ENCODE data around the gene TMEM270. TPM values are rescaled to one million over a fixed set of nuclear protein-coding genes. Genes with fewer than 3 reads are reported as not detected.
A peak's percentile ranks its signal among the peaks of the same experiment; 100 is the strongest.

Gene TMEM270
- polyA plus RNA-seq, 2 of the 4 experiments (the other 2 are of a cell fraction): not detected

- peak; percentile 81 for TF ChIP-seq CTCF (IDR thresholded peaks at IDR 0.05)
- TF ChIP-seq RAD21 (conservative IDR thresholded peaks at IDR 0.05 in 1 of 2, IDR thresholded peaks at IDR 0.05 in 1 of 2): peak; percentile 88 to 91
- peak; percentile 78 for TF ChIP-seq SMC3 (IDR thresholded peaks at IDR 0.05)
- TF ChIP-seq BHLHE40 (IDR thresholded peaks at IDR 0.05; ENCODE audit: low read depth, low read length): no peak
- Histone ChIP-seq H3K4me3 (no peak overlapping the region), H3K4me2 (no peak overlapping the region), H3K9me3 (no peaks in the 10 kb centered on the region), H3K27ac (no peak overlapping the region), H3K4me1 (peaks cover 10% of the 10 kb centered on the region; the same call in 2 of the 3 replicates)
- POLR2A ChIA-PET: interaction anchor here (0.5 kb wide), 1 partner anchor 344 kb away, joined by 6 read pairs; the partner anchor contains the start of gene LAT2
- CTCF ChIA-PET: interaction anchor here (0.5 to 6.4 kb wide), 42 partner anchors 9 to 535 kb away, joined by 3 to 94 read pairs (median 4); partner anchors contain the start of gene ELN
- FAIRE-seq (no peak), ATAC-seq (peak; percentile 76 to 86; a peak in 4 of 6 replicates), DNase-seq (ENCODE audit: low read depth in 1 of 2, low spot score in 1 of 2) (peak; percentile 58 to 63)
- WGBS (ENCODE audit: missing lambda C conversion rate): 43% methylated on average over 6 of the region's 6 CpGs
These were observed 4.9 kb downstream of the TMEM270 start for GRCh38 chr7:73865738-73866445.

- POLR2A ChIA-PET: interaction anchor here (0.5 kb wide), 1 partner anchor 343 kb away, joined by 6 read pairs; the partner anchor contains the start of gene LAT2
- FAIRE-seq (no peak), ATAC-seq (no peak), DNase-seq (ENCODE audit: low read depth in 1 of 2, low spot score in 1 of 2) (no peak)
- TF ChIP-seq TFCP2L1 (CRISPR knock-in tag; IDR thresholded peaks at IDR 0.05): no peak
- TF ChIP-seq ELK1 (IDR thresholded peaks at IDR 0.05; ENCODE audit: low read depth, low read length): no peak
- TF ChIP-seq JUN (IDR thresholded peaks at IDR 0.05): no peak
- no peak for TF ChIP-seq ZC3H11A (IDR thresholded peaks at IDR 0.05)
- no peak; the same call in 2 of the 3 replicates for TF ChIP-seq CTCF (IDR thresholded peaks at IDR 0.05)
- TF ChIP-seq SREBF2 (IDR thresholded peaks at IDR 0.05): no peak
- no peak for TF ChIP-seq ESRRA (IDR thresholded peaks at IDR 0.05; ENCODE audit: borderline replicate concordance, low read length)
- TF ChIP-seq HOXB13 (CRISPR knock-in tag; IDR thresholded peaks at IDR 0.05; ENCODE audit: low read depth): no peak
- no peak for TF ChIP-seq CHD4 (IDR thresholded peaks at IDR 0.05; ENCODE audit: borderline replicate concordance)
- no peak for TF ChIP-seq HOXA7 (CRISPR knock-in tag; IDR thresholded peaks at IDR 0.05)
- no peak for TF ChIP-seq NR3C1 (IDR thresholded peaks at IDR 0.05)
- no peak for TF ChIP-seq HOXB5 (CRISPR knock-in tag; IDR thresholded peaks at IDR 0.05)
- no peak for TF ChIP-seq PBX3 (IDR thresholded peaks at IDR 0.05)
- TF ChIP-seq NFE2L2 (conservative IDR thresholded peaks at IDR 0.05; ENCODE audit: low read length): no peak
- no peak for TF ChIP-seq BHLHE40 (IDR thresholded peaks at IDR 0.05; ENCODE audit: low read depth, low read length)
- 43% methylated on average over 1 of the region's 1 CpG for WGBS (ENCODE audit: missing lambda C conversion rate)
- no peak overlapping the region for H3K27ac ChIP-seq
- H3K4me1 ChIP-seq: peaks cover 10% of the 10 kb centered on the region; the same call in 2 of the 3 replicates
- CTCF ChIA-PET: interaction anchor here (0.5 to 6.4 kb wide), 35 partner anchors 9 to 534 kb away, joined by 3 to 94 read pairs (median 4); partner anchors contain the start of gene ELN
- H3K4me2 ChIP-seq: no peak overlapping the region
- H3K4me3 ChIP-seq: no peak overlapping the region
- no peaks in the 10 kb centered on the region for H3K9me3 ChIP-seq
These were observed 5.4 kb downstream of the TMEM270 start for GRCh38 chr7:73866446-73866767.
